Measurements from ENCODE around the gene TERB1.
"Not testable (repeated sequence)": the region's sequence is repeated elsewhere in the genome, so short reads cannot be mapped to it uniquely, and the experiment has no call there.

TERB1 gene

GRCh38 chr16:66830422-66831404, 29.3 kb upstream of the TERB1 start, which contains the start of gene NAE1:
TSS of gene NAE1 (minus strand) at chr16:66830976. CDS start at chr16:66830899, 77 bp downstream.
- Histone ChIP-seq H3K4me1 (ENCODE audit: control insufficient read depth in 1 of 2, insufficient read depth in 2 of 2, low read length in 2 of 2) (peaks cover 8 to 14% of the 10 kb centered on the region in 2 donors), H3K9ac (ENCODE audit: low read depth in 1 of 2, low read length in 2 of 2) (peak within 1 kb of the TSS; percentile 73 to 85), H3K4me3 (ENCODE audit: low read depth in 1 of 2, low read length in 2 of 2) (peak within 1 kb of the TSS; percentile 72 to 78), H3K36me3 (ENCODE audit: control insufficient read depth in 1 of 2, insufficient read depth in 2 of 2, low read length in 2 of 2) (peaks cover 7 to 12% of the 10 kb centered on the region in 2 donors), H3K27ac (ENCODE audit: low read depth, low read length) (peak within 1 kb of the TSS; percentile 73), H3K9me3 (ENCODE audit: control insufficient read depth in 1 of 2, low read length in 2 of 2) (no peaks in the 10 kb centered on the region), H3K27me3 (ENCODE audit: control insufficient read depth in 1 of 2, insufficient read depth in 2 of 2, low read length in 2 of 2) (no peaks in the 10 kb centered on the region)

- H3K9ac ChIP-seq (ENCODE audit: low read depth in 1 of 2, low read length in 2 of 2): no peak overlapping the region
- no peak overlapping the region for H3K27ac ChIP-seq (ENCODE audit: low read depth, low read length)
- H3K27me3 ChIP-seq (ENCODE audit: control insufficient read depth in 1 of 2, insufficient read depth in 2 of 2, low read length in 2 of 2): no peaks in the 10 kb centered on the region
- H3K9me3 ChIP-seq (ENCODE audit: control insufficient read depth in 1 of 2, low read length in 2 of 2): no peaks in the 10 kb centered on the region
- no peak overlapping the region for H3K4me3 ChIP-seq (ENCODE audit: low read depth in 1 of 2, low read length in 2 of 2)
- peaks cover 32 to 54% of the 10 kb centered on the region in 2 donors for H3K36me3 ChIP-seq (ENCODE audit: control insufficient read depth in 1 of 2, insufficient read depth in 2 of 2, low read length in 2 of 2)
- peaks cover 0 to 5% of the 10 kb centered on the region in 2 donors for H3K4me1 ChIP-seq (ENCODE audit: control insufficient read depth in 1 of 2, insufficient read depth in 2 of 2, low read length in 2 of 2)
These were observed 22.6 kb upstream of the TERB1 start for GRCh38 chr16:66824006-66824405.

GRCh38 chr16:66814734-66815133, 13.3 kb upstream of the TERB1 start:
- no peaks in the 10 kb centered on the region for H3K9me3 ChIP-seq (ENCODE audit: control insufficient read depth in 1 of 2, low read length in 2 of 2)
- H3K36me3 ChIP-seq (ENCODE audit: control insufficient read depth in 1 of 2, insufficient read depth in 2 of 2, low read length in 2 of 2): peaks cover 12 to 78% of the 10 kb centered on the region in 2 donors
- no peaks in the 10 kb centered on the region for H3K4me1 ChIP-seq (ENCODE audit: control insufficient read depth in 1 of 2, insufficient read depth in 2 of 2, low read length in 2 of 2)
- H3K4me3 ChIP-seq (ENCODE audit: low read depth in 1 of 2, low read length in 2 of 2): no peak overlapping the region
- H3K27me3 ChIP-seq (ENCODE audit: control insufficient read depth in 1 of 2, insufficient read depth in 2 of 2, low read length in 2 of 2): no peaks in the 10 kb centered on the region
- H3K27ac ChIP-seq (ENCODE audit: low read depth, low read length): no peak overlapping the region
- H3K9ac ChIP-seq (ENCODE audit: low read depth in 1 of 2, low read length in 2 of 2): no peak overlapping the region

GRCh38 chr16:66811043-66811442, 9.7 kb upstream of the TERB1 start:
- Histone ChIP-seq H3K27me3 (ENCODE audit: control insufficient read depth in 1 of 2, insufficient read depth in 2 of 2, low read length in 2 of 2) (no peaks in the 10 kb centered on the region), H3K4me3 (ENCODE audit: low read depth in 1 of 2, low read length in 2 of 2) (no peak overlapping the region), H3K27ac (ENCODE audit: low read depth, low read length) (no peak overlapping the region), H3K4me1 (ENCODE audit: control insufficient read depth in 1 of 2, insufficient read depth in 2 of 2, low read length in 2 of 2) (no peaks in the 10 kb centered on the region), H3K9ac (ENCODE audit: low read depth in 1 of 2, low read length in 2 of 2) (no peak overlapping the region), H3K9me3 (ENCODE audit: control insufficient read depth in 1 of 2, low read length in 2 of 2) (no peaks in the 10 kb centered on the region), H3K36me3 (ENCODE audit: control insufficient read depth in 1 of 2, insufficient read depth in 2 of 2, low read length in 2 of 2) (peaks cover 8 to 61% of the 10 kb centered on the region in 2 donors)

- Histone ChIP-seq H3K27me3 (ENCODE audit: control insufficient read depth in 1 of 2, insufficient read depth in 2 of 2, low read length in 2 of 2) (no peaks in the 10 kb centered on the region), H3K36me3 (ENCODE audit: control insufficient read depth in 1 of 2, insufficient read depth in 2 of 2, low read length in 2 of 2) (peaks cover 12 to 61% of the 10 kb centered on the region in 2 donors), H3K27ac (ENCODE audit: low read depth, low read length) (no peak overlapping the region), H3K9ac (ENCODE audit: low read depth in 1 of 2, low read length in 2 of 2) (no peak overlapping the region), H3K9me3 (ENCODE audit: control insufficient read depth in 1 of 2, low read length in 2 of 2) (no peaks in the 10 kb centered on the region), H3K4me3 (ENCODE audit: low read depth in 1 of 2, low read length in 2 of 2) (no peak overlapping the region), H3K4me1 (ENCODE audit: control insufficient read depth in 1 of 2, insufficient read depth in 2 of 2, low read length in 2 of 2) (no peaks in the 10 kb centered on the region)
These were observed 9.0 kb upstream of the TERB1 start for GRCh38 chr16:66810391-66810790.

GRCh38 chr16:66809765-66810164, 8.4 kb upstream of the TERB1 start:
- no peaks in the 10 kb centered on the region for H3K4me1 ChIP-seq (ENCODE audit: control insufficient read depth in 1 of 2, insufficient read depth in 2 of 2, low read length in 2 of 2)
- H3K4me3 ChIP-seq (ENCODE audit: low read depth in 1 of 2, low read length in 2 of 2): no peak overlapping the region
- H3K27ac ChIP-seq (ENCODE audit: low read depth, low read length): no peak overlapping the region
- H3K27me3 ChIP-seq (ENCODE audit: control insufficient read depth in 1 of 2, insufficient read depth in 2 of 2, low read length in 2 of 2): no peaks in the 10 kb centered on the region
- no peaks in the 10 kb centered on the region for H3K9me3 ChIP-seq (ENCODE audit: control insufficient read depth in 1 of 2, low read length in 2 of 2)
- no peak overlapping the region for H3K9ac ChIP-seq (ENCODE audit: low read depth in 1 of 2, low read length in 2 of 2)
- H3K36me3 ChIP-seq (ENCODE audit: control insufficient read depth in 1 of 2, insufficient read depth in 2 of 2, low read length in 2 of 2): peaks cover 15 to 61% of the 10 kb centered on the region in 2 donors

- no peak overlapping the region for H3K27ac ChIP-seq (ENCODE audit: low read depth, low read length)
- H3K36me3 ChIP-seq (ENCODE audit: control insufficient read depth in 1 of 2, insufficient read depth in 2 of 2, low read length in 2 of 2): peaks cover 14 to 33% of the 10 kb centered on the region in 2 donors
- no peaks in the 10 kb centered on the region for H3K27me3 ChIP-seq (ENCODE audit: control insufficient read depth in 1 of 2, insufficient read depth in 2 of 2, low read length in 2 of 2)
- H3K4me1 ChIP-seq (ENCODE audit: control insufficient read depth in 1 of 2, insufficient read depth in 2 of 2, low read length in 2 of 2): no peaks in the 10 kb centered on the region
- H3K4me3 ChIP-seq (ENCODE audit: low read depth in 1 of 2, low read length in 2 of 2): no peak overlapping the region
- H3K9me3 ChIP-seq (ENCODE audit: control insufficient read depth in 1 of 2, low read length in 2 of 2): no peaks in the 10 kb centered on the region
- H3K9ac ChIP-seq (ENCODE audit: low read depth in 1 of 2, low read length in 2 of 2): no peak overlapping the region
These were observed 775 bp upstream of the TERB1 start for GRCh38 chr16:66802159-66802558.

GRCh38 chr16:66800856-66801255, 528 bp downstream of the TERB1 start:
- Histone ChIP-seq H3K4me3 (ENCODE audit: low read depth in 1 of 2, low read length in 2 of 2) (no peak overlapping the region), H3K9ac (ENCODE audit: low read depth in 1 of 2, low read length in 2 of 2) (no peak overlapping the region), H3K36me3 (ENCODE audit: control insufficient read depth in 1 of 2, insufficient read depth in 2 of 2, low read length in 2 of 2) (peaks cover 12 to 32% of the 10 kb centered on the region in 2 donors), H3K9me3 (ENCODE audit: control insufficient read depth in 1 of 2, low read length in 2 of 2) (no peaks in the 10 kb centered on the region), H3K27me3 (ENCODE audit: control insufficient read depth in 1 of 2, insufficient read depth in 2 of 2, low read length in 2 of 2) (no peaks in the 10 kb centered on the region), H3K27ac (ENCODE audit: low read depth, low read length) (no peak overlapping the region), H3K4me1 (ENCODE audit: control insufficient read depth in 1 of 2, insufficient read depth in 2 of 2, low read length in 2 of 2) (no peaks in the 10 kb centered on the region)

GRCh38 chr16:66798161-66798560, 3.2 kb downstream of the TERB1 start:
- H3K27ac ChIP-seq (ENCODE audit: low read depth, low read length): no peak overlapping the region
- no peaks in the 10 kb centered on the region for H3K4me1 ChIP-seq (ENCODE audit: control insufficient read depth in 1 of 2, insufficient read depth in 2 of 2, low read length in 2 of 2)
- no peak overlapping the region for H3K4me3 ChIP-seq (ENCODE audit: low read depth in 1 of 2, low read length in 2 of 2)
- H3K36me3 ChIP-seq (ENCODE audit: control insufficient read depth in 1 of 2, insufficient read depth in 2 of 2, low read length in 2 of 2): peaks cover 5 to 7% of the 10 kb centered on the region in 2 donors
- no peaks in the 10 kb centered on the region for H3K9me3 ChIP-seq (ENCODE audit: control insufficient read depth in 1 of 2, low read length in 2 of 2)
- no peak overlapping the region for H3K9ac ChIP-seq (ENCODE audit: low read depth in 1 of 2, low read length in 2 of 2)
- no peaks in the 10 kb centered on the region for H3K27me3 ChIP-seq (ENCODE audit: control insufficient read depth in 1 of 2, insufficient read depth in 2 of 2, low read length in 2 of 2)

GRCh38 chr16:66793984-66794383, 7.4 kb downstream of the TERB1 start:
- H3K9ac ChIP-seq (ENCODE audit: low read depth in 1 of 2, low read length in 2 of 2); H3K27ac ChIP-seq (ENCODE audit: low read depth, low read length); H3K4me3 ChIP-seq (ENCODE audit: low read depth in 1 of 2, low read length in 2 of 2); H3K27me3 ChIP-seq (ENCODE audit: control insufficient read depth in 1 of 2, insufficient read depth in 2 of 2, low read length in 2 of 2); H3K4me1 ChIP-seq (ENCODE audit: control insufficient read depth in 1 of 2, insufficient read depth in 2 of 2, low read length in 2 of 2); H3K9me3 ChIP-seq (ENCODE audit: control insufficient read depth in 1 of 2, low read length in 2 of 2); H3K36me3 ChIP-seq (ENCODE audit: control insufficient read depth in 1 of 2, insufficient read depth in 2 of 2, low read length in 2 of 2): not testable (repeated sequence)
